Erythroblast (primary cell): ENCODE measurements around the gene S100A2.

Experiments
- GATA1 ChIP-seq: IDR thresholded peaks from 2 replicates; pipeline ENCODE4 v1.6.1; 2011; ENCODE audit warnings: low read depth, mild to moderate bottlenecking, control low read depth, low read length, moderate library complexity
- POLR2A ChIP-seq: IDR thresholded peaks from 2 replicates; pipeline ENCODE4 v1.6.1; 2011; ENCODE audit warnings: mild to moderate bottlenecking, low read length

DNA sequence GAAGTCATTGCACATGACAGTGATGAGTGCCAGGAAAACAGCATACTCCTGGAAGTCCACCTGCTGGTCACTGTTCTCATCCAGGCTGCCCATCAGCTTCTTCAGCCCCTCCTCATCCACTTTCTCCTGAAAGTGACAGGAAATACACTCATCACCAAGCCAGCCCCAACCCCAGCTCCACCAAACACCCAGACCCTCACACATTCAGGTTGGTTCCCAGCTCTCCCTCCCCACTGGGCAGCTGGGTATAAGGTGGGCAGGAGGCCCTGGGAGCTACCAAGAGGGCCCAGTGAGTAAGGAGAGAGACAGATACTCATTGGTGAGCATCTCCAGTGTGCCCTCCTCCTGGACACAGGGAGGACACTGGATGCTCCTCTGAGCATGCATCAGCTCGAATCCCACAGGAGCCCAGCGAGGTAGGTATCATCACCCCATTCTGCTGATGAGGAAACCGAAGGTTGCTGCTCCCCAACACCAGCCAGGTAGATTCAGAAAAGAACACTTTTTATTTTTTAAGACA lies 4.1 kb downstream of the S100A2 start:
- TF ChIP-seq POLR2A: no peak
- TF ChIP-seq GATA1: no peak
